ENCODE results near the gene MALT1. TPM values are rescaled to one million over a fixed set of nuclear protein-coding genes. Genes with fewer than 3 reads are reported as not detected.
A peak's percentile ranks its signal among the peaks of the same experiment; 100 is the strongest.

MALT1 gene
- total RNA-seq, 1 donor from 2014 or later, result 28.4 TPM

GRCh38 chr18:58779529-58779928 lies 108.3 kb downstream of the MALT1 start:
- no peaks in the 10 kb centered on the region for H4K20me1 ChIP-seq (ENCODE audit: low read depth)
- no peaks in the 10 kb centered on the region for H3K27me3 ChIP-seq
- no peaks in the 10 kb centered on the region for H3K79me2 ChIP-seq (ENCODE audit: low read depth)
- TF ChIP-seq EZH2 (IDR thresholded peaks at IDR 0.05) (no peak), CTCF (IDR thresholded peaks at IDR 0.05) (no peak), EZH2phosphoT487 (IDR thresholded peaks at IDR 0.05) (no peak)
- peaks cover 14% of the 10 kb centered on the region for H3K27me3 Mint-ChIP-seq (ENCODE audit: insufficient read depth, low read depth)
- H3K4me3 ChIP-seq, result no peak overlapping the region
- H3K4me1 ChIP-seq, result peaks cover 5% of the 10 kb centered on the region
- no peaks in the 10 kb centered on the region for H3K36me3 ChIP-seq
- no peaks in the 10 kb centered on the region for H3K9me3 ChIP-seq (ENCODE audit: low read depth)
- no peak overlapping the region for H2AFZ ChIP-seq (replicated peaks)
- no peak overlapping the region for H3K9ac ChIP-seq
- no peak for DNase-seq (ENCODE audit: low spot score)
- H3K4me1 Mint-ChIP-seq, result peaks cover 36% of the 10 kb centered on the region
- no peak overlapping the region for H3K27ac Mint-ChIP-seq
- no peak overlapping the region for H3K4me2 ChIP-seq
- no peak overlapping the region for H3K4me3 Mint-ChIP-seq
- no peaks in the 10 kb centered on the region for H3K36me3 Mint-ChIP-seq
- H3F3A ChIP-seq (ENCODE audit: low read depth), result no peaks in the 10 kb centered on the region
- no peaks in the 10 kb centered on the region for H3K9me3 Mint-ChIP-seq
- H3K27ac ChIP-seq, result no peak overlapping the region

GRCh38 chr18:58780045-58780444 lies 108.8 kb downstream of the MALT1 start:
- H3K36me3 Mint-ChIP-seq, result no peaks in the 10 kb centered on the region
- no peak overlapping the region for H3K9ac ChIP-seq

GRCh38 chr18:58781627-58782194 lies 110.4 kb downstream of the MALT1 start:
- Histone ChIP-seq H4K20me1 (ENCODE audit: low read depth) (no peaks in the 10 kb centered on the region), H3F3A (ENCODE audit: low read depth) (no peaks in the 10 kb centered on the region), H3K27ac (no peak overlapping the region), H3K36me3 (no peaks in the 10 kb centered on the region), H3K4me2 (no peak overlapping the region), H3K79me2 (ENCODE audit: low read depth) (no peaks in the 10 kb centered on the region), H3K4me3 (no peak overlapping the region), H3K27me3 (no peaks in the 10 kb centered on the region), H2AFZ (replicated peaks) (peak overlapping the region; percentile 54), H3K4me1 (peaks cover 16% of the 10 kb centered on the region), H3K9ac (no peak overlapping the region), H3K9me3 (ENCODE audit: low read depth) (no peaks in the 10 kb centered on the region)
- Mint-ChIP-seq H3K9me3 (no peaks in the 10 kb centered on the region), H3K36me3 (no peaks in the 10 kb centered on the region), H3K27me3 (ENCODE audit: insufficient read depth, low read depth) (peaks cover 18% of the 10 kb centered on the region), H3K27ac (peak overlapping the region; percentile 3), H3K4me3 (peak overlapping the region; percentile 3), H3K4me1 (peaks cover 42% of the 10 kb centered on the region)
- TF ChIP-seq EZH2 (IDR thresholded peaks at IDR 0.05) (no peak), CTCF (IDR thresholded peaks at IDR 0.05) (peak; percentile 94)
- DNase-seq (ENCODE audit: low spot score), result peak; percentile 89

More at GRCh38 chr18:58780045-58780444, 108.8 kb downstream of the MALT1 start:
- Histone ChIP-seq H3K27me3 (no peaks in the 10 kb centered on the region), H3K79me2 (ENCODE audit: low read depth) (no peaks in the 10 kb centered on the region), H3K9me3 (ENCODE audit: low read depth) (no peaks in the 10 kb centered on the region), H2AFZ (replicated peaks) (no peak overlapping the region), H3K36me3 (no peaks in the 10 kb centered on the region), H3K4me2 (no peak overlapping the region), H3F3A (ENCODE audit: low read depth) (no peaks in the 10 kb centered on the region), H3K4me3 (no peak overlapping the region), H4K20me1 (ENCODE audit: low read depth) (no peaks in the 10 kb centered on the region), H3K4me1 (peaks cover 11% of the 10 kb centered on the region), H3K27ac (no peak overlapping the region)
- Mint-ChIP-seq H3K9me3 (no peaks in the 10 kb centered on the region), H3K4me1 (peaks cover 41% of the 10 kb centered on the region), H3K4me3 (no peak overlapping the region), H3K27me3 (ENCODE audit: insufficient read depth, low read depth) (peaks cover 17% of the 10 kb centered on the region), H3K27ac (no peak overlapping the region)
- no peak for TF ChIP-seq EZH2 (IDR thresholded peaks at IDR 0.05)
- TF ChIP-seq EZH2phosphoT487 (IDR thresholded peaks at IDR 0.05), result no peak
- TF ChIP-seq CTCF (IDR thresholded peaks at IDR 0.05), result no peak
- no peak for DNase-seq (ENCODE audit: low spot score)
